ENCODE data around the gene NPB. TPM values are rescaled to one million over a fixed set of nuclear protein-coding genes. Genes with fewer than 3 reads are reported as not detected.

NPB gene
- polyA plus RNA-seq, 1 donor from 2014 or later: 1.3 TPM

GRCh38 chr17:81865358-81865732, 36.7 kb upstream of the NPB start:
- no peaks in the 10 kb centered on the region for H4K20me1 ChIP-seq (ENCODE audit: insufficient read depth)
- no peak overlapping the region for H3K4me3 ChIP-seq (ENCODE audit: low read length)

GRCh38 chr17:81865733-81866439, 36.2 kb upstream of the NPB start:
- no peaks in the 10 kb centered on the region for H3K9me2 ChIP-seq (ENCODE audit: insufficient read depth, low read length)
- no peaks in the 10 kb centered on the region for H3F3A ChIP-seq (ENCODE audit: insufficient read depth, low read length, poor library complexity, severe bottlenecking)
- no peak overlapping the region for H3K27ac ChIP-seq (ENCODE audit: low read length)
- H3K9me3 ChIP-seq (ENCODE audit: low read length): no peaks in the 10 kb centered on the region
- H3K9ac ChIP-seq (ENCODE audit: low read length): peak overlapping the region; percentile 1
- H2AFZ ChIP-seq (ENCODE audit: low read depth, low read length): no peak overlapping the region
- H3K36me3 ChIP-seq (ENCODE audit: insufficient read depth, low read length): no peaks in the 10 kb centered on the region
- H3K4me3 ChIP-seq (ENCODE audit: low read length): no peak overlapping the region
- peaks cover 24% of the 10 kb centered on the region for H3K79me2 ChIP-seq (replicated peaks; ENCODE audit: insufficient read depth, low read length)
- H3K4me2 ChIP-seq (ENCODE audit: low read length): no peak overlapping the region
- no peaks in the 10 kb centered on the region for H4K20me1 ChIP-seq (ENCODE audit: insufficient read depth)
- no peaks in the 10 kb centered on the region for H3K27me3 ChIP-seq (ENCODE audit: insufficient read depth, low read depth, low read length)
- no peak for TF ChIP-seq MXI1 (conservative IDR thresholded peaks at IDR 0.05; ENCODE audit: poor library complexity, severe bottlenecking)
- no peak for TF ChIP-seq EP300 (conservative IDR thresholded peaks at IDR 0.05; ENCODE audit: poor library complexity, severe bottlenecking)
- TF ChIP-seq SMC3 (conservative IDR thresholded peaks at IDR 0.05; ENCODE audit: poor library complexity): no peak
- TF ChIP-seq POLR2AphosphoS5 (IDR thresholded peaks at IDR 0.05): no peak
- TF ChIP-seq EZH2 (IDR thresholded peaks at IDR 0.05; ENCODE audit: borderline replicate concordance, insufficient read depth, low read length, poor library complexity, severe bottlenecking): no peak
- no peak for TF ChIP-seq RAD21 (conservative IDR thresholded peaks at IDR 0.05)
- TF ChIP-seq REST (IDR thresholded peaks at IDR 0.05; ENCODE audit: borderline replicate concordance): no peak
- TF ChIP-seq TAF1 (IDR thresholded peaks at IDR 0.05; ENCODE audit: low read depth): no peak
- no peak for TF ChIP-seq CTCF (IDR thresholded peaks at IDR 0.05; ENCODE audit: poor library complexity, severe bottlenecking)

More at GRCh38 chr17:81865358-81865732, 36.7 kb upstream of the NPB start:
- H3K9me2 ChIP-seq (ENCODE audit: insufficient read depth, low read length): no peaks in the 10 kb centered on the region
- peaks cover 20% of the 10 kb centered on the region for H3K79me2 ChIP-seq (replicated peaks; ENCODE audit: insufficient read depth, low read length)
- no peak overlapping the region for H3K27ac ChIP-seq (ENCODE audit: low read length)
- H3K4me2 ChIP-seq (ENCODE audit: low read length): no peak overlapping the region
- no peak overlapping the region for H3K9ac ChIP-seq (ENCODE audit: low read length)
- no peaks in the 10 kb centered on the region for H3K27me3 ChIP-seq (ENCODE audit: insufficient read depth, low read depth, low read length)
- no peaks in the 10 kb centered on the region for H3K36me3 ChIP-seq (ENCODE audit: insufficient read depth, low read length)
- no peaks in the 10 kb centered on the region for H3F3A ChIP-seq (ENCODE audit: insufficient read depth, low read length, poor library complexity, severe bottlenecking)
- H3K9me3 ChIP-seq (ENCODE audit: low read length): no peaks in the 10 kb centered on the region
- no peak for TF ChIP-seq SMC3 (conservative IDR thresholded peaks at IDR 0.05; ENCODE audit: poor library complexity)
- TF ChIP-seq EP300 (conservative IDR thresholded peaks at IDR 0.05; ENCODE audit: poor library complexity, severe bottlenecking): no peak
- no peak for TF ChIP-seq MXI1 (conservative IDR thresholded peaks at IDR 0.05; ENCODE audit: poor library complexity, severe bottlenecking)
- no peak for TF ChIP-seq TAF1 (IDR thresholded peaks at IDR 0.05; ENCODE audit: low read depth)
- TF ChIP-seq POLR2AphosphoS5 (IDR thresholded peaks at IDR 0.05): no peak
- H2AFZ ChIP-seq (ENCODE audit: low read depth, low read length): no peak overlapping the region
